ENCODE data around the gene PPM1J.
"Not testable (repeated sequence)": the region's sequence is repeated elsewhere in the genome, so short reads cannot be mapped to it uniquely, and the experiment has no call there.

Gene PPM1J

DNA sequence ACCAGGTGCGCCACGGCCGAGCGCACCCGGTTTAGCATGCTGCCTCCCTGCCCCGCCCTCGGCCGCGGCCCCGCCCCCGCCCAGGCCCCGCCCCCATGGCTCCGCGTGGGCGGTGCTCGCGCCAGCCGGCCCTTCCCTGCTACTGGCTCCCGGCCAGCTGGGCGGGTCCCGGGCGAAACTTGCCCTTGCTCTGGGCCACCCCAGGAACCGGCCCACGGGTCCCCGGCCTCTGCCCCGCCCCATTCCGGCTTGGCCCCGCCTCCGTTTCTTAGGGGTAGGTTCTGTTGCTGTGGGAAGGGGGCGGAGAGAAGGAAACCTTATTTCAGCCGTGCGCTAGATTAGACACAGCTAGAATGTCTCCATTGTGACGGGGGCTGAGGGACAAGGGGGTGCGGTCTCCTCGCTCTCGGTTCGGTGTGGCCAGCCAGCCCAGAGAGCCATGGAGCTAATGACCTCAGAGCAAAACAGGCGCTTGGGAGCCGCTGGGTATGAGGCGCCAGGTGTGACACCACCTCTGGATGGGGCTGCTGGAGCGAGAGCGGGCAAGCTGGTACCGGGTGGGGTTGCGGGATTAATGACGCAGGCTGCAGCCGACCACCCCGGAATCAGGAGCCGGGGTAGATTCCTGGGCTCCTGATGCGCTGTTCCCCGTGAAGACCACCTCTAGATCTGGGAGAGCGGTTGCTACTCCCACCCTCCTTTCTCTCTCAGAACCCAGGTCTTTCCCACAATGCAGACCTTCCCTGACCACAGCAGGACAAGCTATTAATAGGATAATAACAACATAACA lies at the start of gene PPM1J:
Gene PPM1J, minus strand, starts transcription at position 69 of the 790 bp plus-strand sequence. Its CDS starts 31 bp downstream, at position 38.
- peak; percentile 31 for DNase-seq

DNA sequence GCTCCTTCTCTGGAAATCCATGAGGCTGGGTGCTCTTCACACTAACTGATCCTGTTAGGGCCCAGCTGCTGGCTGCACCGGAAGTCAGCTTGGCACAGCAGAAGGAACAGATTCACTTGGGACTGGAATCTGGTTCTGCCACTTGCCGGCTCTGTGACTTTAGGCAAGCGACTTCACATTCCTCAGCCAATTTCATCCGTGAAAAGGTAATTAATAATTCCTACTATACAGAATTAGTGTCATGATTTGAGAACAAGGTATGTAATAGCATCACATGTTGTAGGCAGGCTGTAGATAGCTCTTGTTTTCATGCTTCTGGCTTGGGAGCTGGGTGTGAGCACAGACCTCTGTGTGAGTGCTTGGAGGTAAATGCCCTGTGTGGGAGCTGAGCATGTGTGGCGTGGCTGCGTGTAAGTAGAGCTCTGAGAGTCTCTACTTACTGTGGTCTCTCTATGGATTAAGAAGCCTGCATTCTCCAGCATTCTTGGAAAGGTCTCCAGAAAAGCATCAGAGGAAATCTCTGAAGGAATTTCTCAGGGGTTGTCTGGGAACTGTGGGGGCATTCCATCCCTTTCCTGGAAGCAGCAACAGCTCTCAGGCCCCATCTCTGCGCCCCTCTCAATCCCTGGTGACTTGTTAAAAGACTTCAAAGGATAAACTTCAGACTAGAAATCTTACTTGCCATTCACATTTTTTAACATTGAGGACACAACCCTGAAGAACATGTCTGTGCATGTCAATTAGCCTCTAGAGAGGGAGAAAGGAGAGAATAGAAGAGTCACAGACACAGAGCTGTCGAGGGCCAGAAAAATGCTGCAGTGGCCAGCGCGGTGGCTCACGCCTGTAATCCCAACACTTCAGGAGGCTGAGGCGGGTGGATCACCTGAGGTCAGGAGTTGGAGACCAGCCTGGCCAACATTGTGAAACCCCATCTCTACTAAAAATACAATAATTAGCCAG lies 47.7 kb upstream of the PPM1J start:
- DNase-seq = peak; percentile 1

DNA sequence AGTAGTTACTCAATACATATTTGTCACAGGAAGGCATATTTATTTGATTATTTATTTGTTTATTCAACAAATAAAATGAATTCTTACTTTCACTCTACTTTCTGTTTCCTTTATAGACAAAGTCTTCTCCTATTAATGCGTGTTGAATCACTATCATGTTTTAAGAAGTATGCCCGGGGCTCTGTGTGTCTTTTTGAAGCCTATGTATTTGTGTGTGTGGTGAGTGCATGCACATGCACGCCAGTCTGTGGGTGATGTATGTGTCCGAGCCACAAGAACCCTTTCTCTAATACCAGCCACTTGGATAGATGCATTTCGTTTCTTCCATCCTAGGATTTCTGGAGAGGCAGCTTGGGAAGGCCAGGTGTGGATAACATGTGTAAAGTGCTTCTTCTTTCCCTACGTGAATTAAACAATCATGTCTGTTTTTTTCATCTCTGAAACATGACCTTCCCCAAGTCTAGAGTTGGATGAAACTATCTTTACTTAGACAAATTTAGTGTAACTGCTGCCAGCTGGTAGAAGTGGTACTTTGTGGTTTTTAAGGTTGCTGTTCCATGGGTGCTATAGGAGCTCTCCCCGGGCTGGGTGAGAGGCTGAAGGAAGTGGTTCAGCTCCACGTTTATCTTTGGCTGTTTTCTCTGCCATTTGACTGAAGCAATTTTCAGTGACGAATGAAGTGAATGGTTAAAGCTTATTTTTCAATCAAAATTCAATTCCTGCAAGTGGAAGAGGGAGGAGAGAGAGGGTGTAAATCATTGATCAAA lies 46.8 kb upstream of the PPM1J start:
- DNase-seq = no peak

DNA sequence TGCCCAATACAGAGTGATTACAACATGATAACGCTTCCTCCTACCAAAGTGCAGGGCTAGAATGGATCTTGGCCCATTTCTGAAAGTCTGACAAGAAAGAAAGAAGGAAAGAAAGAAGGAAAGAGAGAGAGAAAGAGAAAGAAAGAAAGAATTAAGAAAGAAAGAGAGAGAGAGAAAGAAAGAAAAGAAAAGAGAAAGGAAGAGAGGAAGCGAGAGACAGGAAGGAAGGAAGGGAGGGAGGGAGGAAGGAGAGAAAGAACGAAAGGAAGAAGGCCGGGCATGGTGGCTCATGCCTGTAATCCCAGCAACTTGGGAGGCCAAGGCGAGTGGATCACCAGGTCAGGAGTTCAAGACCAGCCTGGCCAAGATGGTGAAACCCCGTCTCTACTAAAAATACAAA lies 44.1 kb upstream of the PPM1J start:
- no peak for DNase-seq

- no peak for DNase-seq
Measured at GRCh38 chr1:112754116-112754628, 39.0 kb upstream of the PPM1J start.

- DNase-seq = no peak
Measured at GRCh38 chr1:112748396-112748795, 33.3 kb upstream of the PPM1J start.

DNA sequence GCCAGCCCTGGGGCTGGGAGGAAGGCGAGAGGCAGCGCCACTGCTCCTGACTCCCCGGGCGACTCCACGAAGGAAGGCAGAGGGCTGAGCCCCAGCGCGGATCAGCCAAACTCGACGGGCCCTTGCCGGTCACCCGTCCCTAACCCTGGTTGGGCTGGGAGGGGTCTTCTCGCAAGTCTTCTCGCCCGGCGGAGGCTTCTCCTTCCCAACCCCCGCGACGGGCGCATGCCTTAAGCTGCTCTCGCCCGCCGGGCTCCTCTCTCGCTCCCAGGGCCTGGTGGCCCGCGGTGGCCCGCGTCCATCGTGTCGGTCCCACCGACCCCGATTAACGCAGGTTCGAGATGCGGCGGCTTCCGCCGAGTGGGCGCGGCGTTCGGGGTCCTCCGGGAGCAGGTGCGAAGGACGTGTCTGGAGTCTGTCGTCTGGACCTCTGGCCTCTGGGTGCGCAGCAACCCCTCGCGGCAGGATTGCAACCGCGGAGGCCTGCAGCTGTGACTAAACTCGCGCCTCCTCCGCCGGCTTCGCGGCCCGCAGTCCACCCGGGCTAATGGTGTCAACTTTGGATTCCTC lies 29.0 kb upstream of the PPM1J start:
- DNase-seq = peak; percentile 5

DNA sequence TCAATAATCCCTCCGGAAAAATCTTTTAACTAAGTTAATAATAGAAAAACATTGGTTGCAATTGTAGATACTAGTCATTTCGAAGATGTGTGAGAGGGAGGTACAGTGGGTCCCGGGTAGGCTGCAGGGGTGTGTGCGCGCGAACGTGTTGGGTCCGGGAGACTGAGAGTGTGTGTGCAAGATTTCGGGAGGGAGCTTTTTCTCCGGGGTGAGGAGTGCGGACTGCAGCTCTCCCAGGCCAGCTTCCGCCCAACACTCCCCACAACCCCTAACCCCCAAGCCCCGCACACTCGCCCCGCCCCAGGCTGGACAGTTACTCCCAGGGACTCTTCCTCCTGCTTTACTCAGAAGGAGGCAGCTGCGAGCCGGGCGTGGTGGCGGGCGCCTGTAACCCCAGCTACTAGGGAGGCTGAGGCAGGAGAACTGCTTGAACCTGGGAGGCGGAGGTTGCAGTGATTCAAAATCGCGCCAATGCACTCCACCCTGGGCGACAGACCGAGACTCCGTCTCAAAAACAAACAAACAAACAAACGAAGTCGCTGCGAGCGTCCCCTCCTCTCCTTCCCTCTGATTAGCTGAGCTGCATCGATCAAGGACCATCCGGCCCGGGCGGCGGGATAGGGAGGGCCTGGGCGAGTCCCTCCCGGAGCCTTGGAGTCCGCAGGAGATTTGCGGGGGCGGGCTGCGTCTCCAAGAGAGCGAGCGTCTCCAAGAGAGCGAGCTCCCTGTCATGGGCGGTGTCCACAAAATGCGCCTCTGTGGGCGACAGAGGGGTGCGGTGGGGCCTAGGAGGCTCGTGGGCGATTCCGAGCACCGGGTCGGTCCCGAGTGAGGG lies 28.3 kb upstream of the PPM1J start:
- no peak for DNase-seq

DNA sequence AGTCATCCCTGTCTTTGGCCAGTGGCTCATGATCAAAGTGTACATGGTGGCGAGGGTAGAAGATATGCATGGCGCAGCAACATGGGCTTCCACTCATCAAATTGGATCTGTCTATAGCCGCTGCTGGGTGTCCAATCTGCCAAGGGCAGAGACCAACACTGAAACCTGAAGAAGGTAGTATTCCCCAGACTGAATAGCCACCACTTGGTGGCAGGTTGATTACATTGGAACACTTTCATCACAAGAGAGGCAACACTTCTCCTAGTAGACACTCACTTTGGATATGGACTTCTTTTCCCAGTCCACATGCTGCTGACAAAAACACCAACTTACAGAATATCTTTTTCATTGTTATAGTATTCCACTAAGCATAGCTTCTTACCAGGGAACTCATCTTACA lies 22.4 kb upstream of the PPM1J start:
- DNase-seq = no peak

- no peak for DNase-seq
Measured at GRCh38 chr1:112735752-112736151, 20.6 kb upstream of the PPM1J start.

DNA sequence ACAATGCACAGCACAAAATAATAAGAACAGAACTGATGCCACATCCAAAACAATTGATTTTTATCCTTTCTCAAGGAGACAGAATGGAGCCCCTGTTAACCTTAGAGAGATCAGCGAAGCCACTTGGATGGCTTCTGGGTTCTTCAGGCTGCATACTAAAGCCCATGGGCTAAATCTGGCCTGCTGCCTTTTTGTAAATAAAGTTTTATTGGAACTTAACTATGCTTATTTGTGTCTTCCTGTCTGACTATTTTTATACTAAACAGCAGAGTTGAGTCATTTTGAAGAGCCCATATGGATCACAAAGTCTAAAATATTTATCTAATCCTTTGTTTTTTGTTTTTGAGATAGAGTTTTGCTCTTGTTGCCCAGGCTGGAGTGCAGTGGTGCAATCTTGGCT lies 16.3 kb upstream of the PPM1J start:
- DNase-seq = no peak

DNA sequence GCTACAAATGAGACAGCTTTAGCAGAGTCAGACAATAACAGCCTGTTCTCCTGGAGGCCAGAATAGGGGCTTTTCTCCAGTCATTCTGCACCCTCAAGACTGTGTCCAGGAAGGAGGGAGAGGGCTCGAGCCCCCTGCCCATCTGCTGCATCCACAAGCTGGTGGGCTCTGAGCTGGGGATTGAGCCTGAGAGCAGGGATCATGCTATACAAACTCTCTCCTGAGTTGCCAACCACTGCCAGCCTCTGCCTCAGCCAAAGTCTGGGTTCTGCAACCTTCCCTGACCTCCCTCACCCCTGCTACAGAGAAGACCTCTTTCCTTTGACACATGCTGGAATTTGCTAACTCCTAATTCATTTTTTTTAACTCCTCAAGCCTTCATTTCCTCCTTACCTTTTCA lies 14.8 kb upstream of the PPM1J start:
- DNase-seq = no peak

- DNase-seq = not testable (repeated sequence)
Measured at GRCh38 chr1:112729011-112729410, 13.9 kb upstream of the PPM1J start.

- DNase-seq = not testable (repeated sequence)
Measured at GRCh38 chr1:112728306-112728971, 13.3 kb upstream of the PPM1J start.

DNA sequence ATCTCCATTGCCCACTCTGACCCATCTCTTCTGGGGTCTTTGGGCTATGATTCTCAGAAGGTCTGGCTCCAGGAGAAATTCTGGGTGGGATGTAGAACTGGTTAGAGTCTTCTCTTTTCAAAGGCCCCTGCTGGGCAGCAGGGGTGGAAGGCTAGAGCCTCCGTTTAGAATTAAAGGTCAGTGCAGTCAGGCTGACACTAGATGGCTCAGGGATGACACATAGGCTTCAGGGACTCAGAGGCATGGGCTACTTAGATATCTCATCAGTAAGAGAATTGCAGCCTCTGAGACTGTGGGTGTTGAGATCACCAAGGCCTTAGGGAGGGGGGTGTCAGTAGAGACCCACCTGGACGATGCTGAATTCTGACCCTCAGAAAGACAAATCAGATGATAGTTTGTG lies 12.6 kb upstream of the PPM1J start:
- no peak for DNase-seq

DNA sequence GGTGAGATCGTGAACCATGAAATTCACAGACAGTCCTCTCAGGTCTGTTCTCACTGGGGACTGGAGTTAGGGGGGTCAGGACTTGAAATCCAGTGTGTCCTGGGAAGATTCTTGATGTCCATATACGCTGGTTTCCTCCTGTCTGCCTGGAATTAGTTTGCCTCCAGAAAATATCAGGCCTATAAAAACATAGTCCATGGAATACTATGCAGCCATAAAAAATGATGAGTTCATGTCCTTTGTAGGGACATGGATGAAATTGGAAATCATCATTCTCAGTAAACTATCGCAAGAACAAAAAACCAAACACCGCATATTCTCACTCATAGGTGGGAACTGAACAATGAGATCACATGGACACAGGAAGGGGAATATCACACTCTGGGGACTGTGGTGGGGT lies 9.1 kb upstream of the PPM1J start:
- not testable (repeated sequence) for DNase-seq

DNA sequence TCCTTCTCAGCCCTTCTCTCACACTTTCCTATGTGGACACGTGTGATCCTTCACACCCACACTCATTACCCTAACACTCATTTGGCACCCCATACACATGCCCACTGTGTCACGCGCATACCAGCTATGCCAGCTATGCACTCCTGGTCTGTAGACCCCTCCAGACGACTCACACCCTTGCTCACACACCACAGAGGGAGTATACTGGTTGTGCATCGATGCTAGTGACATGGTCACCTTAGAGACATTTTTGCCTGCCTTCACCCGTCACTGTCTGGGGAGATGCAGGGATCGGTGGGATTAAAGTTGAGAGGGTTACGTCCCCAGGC lies 8.3 kb upstream of the PPM1J start:
- DNase-seq = no peak

GRCh38 chr1:112722601-112723510 lies 7.7 kb upstream of the PPM1J start:
- peak; percentile 44 for DNase-seq

- DNase-seq = peak; percentile 12
Measured at GRCh38 chr1:112721966-112722524, 6.9 kb upstream of the PPM1J start.

- DNase-seq = not testable (repeated sequence)
Measured at GRCh38 chr1:112721294-112721693, 6.2 kb upstream of the PPM1J start.
